GM12865 (cell line): ENCODE measurements around the gene STK35.

ENCODE experiments used
- DNase-seq: peaks from one replicate; pipeline ENCODE4 v3.0.0; 2010; ENCODE audit warnings: low read depth
- H3K4me3 ChIP-seq: 2 replicates; pipeline ENCODE4 v1.5.1; 2011; ENCODE audit warnings: mild to moderate bottlenecking, low read depth, low read length, control low read depth
- TF ChIP-seq, protein P1 (sequence below): IDR thresholded peaks from 2 replicates; pipeline ENCODE4 v1.5.1; 2011; ENCODE audit warnings: low read length, control low read depth, low read depth, inconsistent platforms; ENCODE audit not compliant: insufficient read depth; ENCODE audit errors: missing control alignments

The STK35 gene

GRCh38 chr20:2133318-2134183 lies 31.9 kb downstream of the STK35 start:
- DNase-seq: no peak
- H3K4me3 ChIP-seq: no peak overlapping the region

GRCh38 chr20:2135013-2135412 lies 33.4 kb downstream of the STK35 start:
- no peak for DNase-seq
- no peak overlapping the region for H3K4me3 ChIP-seq
- TF ChIP-seq, protein P1, sequence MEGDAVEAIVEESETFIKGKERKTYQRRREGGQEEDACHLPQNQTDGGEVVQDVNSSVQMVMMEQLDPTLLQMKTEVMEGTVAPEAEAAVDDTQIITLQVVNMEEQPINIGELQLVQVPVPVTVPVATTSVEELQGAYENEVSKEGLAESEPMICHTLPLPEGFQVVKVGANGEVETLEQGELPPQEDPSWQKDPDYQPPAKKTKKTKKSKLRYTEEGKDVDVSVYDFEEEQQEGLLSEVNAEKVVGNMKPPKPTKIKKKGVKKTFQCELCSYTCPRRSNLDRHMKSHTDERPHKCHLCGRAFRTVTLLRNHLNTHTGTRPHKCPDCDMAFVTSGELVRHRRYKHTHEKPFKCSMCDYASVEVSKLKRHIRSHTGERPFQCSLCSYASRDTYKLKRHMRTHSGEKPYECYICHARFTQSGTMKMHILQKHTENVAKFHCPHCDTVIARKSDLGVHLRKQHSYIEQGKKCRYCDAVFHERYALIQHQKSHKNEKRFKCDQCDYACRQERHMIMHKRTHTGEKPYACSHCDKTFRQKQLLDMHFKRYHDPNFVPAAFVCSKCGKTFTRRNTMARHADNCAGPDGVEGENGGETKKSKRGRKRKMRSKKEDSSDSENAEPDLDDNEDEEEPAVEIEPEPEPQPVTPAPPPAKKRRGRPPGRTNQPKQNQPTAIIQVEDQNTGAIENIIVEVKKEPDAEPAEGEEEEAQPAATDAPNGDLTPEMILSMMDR: no peak

More at GRCh38 chr20:2133318-2134183, 31.9 kb downstream of the STK35 start:
- TF ChIP-seq, protein P1: no peak

- TF ChIP-seq, protein P1: no peak
- DNase-seq: no peak
- no peak overlapping the region for H3K4me3 ChIP-seq
Observed at GRCh38 chr20:2136275-2136674, 34.6 kb downstream of the STK35 start.

DNA sequence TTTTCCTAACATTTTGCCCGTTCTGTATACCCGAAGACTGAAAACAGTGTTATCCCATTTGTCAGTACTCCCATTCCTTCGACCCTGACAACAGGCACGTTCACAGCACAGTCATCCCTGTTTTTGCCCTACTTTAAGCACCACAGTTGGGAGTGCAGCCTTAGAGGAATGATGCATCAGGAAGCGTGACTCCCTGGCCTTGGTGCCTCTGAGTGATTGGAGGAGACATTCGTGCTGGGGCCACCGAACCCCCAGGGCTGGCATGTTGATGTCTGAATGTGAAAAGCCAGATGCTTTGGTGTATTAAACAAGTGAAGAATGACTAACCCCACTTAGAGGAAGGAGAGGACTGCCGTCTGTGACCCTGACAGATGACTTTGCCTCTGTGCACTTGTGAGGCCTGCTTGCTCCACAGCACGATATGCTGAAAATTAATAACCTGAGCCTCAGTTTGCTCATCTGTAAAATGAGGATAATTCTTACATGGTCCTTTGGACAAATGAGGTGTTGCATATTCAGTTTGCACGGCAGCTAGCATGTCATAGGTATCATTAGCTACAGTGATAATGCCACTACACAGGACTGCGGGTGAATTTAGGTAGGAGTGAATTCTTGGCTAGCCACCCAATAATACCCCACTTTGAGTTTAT lies 36.0 kb downstream of the STK35 start:
- no peak for DNase-seq
- TF ChIP-seq, protein P1: no peak
- H3K4me3 ChIP-seq: no peak overlapping the region

DNA sequence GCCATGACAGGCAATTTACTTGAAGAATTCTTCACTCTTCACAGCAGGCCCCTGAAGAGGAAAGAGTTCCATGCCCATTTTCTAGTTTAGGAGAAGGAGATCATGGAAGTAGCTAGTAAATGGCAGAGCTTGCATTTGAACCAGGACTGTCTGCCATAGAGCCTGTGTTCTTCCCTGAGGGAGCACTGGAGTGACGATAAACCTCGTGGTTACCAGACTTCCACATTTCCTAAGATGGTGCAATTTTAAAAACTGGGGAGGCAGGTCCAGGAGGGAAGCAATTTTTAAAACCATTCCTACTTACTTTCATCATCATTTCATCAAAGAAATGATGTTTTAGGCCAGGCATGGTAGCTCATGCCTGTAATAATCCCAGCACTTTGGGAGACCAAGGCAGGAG lies 36.8 kb downstream of the STK35 start:
- H3K4me3 ChIP-seq: no peak overlapping the region

GRCh38 chr20:2139250-2139649 lies 37.6 kb downstream of the STK35 start:
- no peak for DNase-seq
- H3K4me3 ChIP-seq: no peak overlapping the region
- TF ChIP-seq, protein P1: no peak

More for the DNA sequence above, 36.8 kb downstream of the STK35 start:
- no peak for DNase-seq
- TF ChIP-seq, protein P1: no peak
